LoVo (cell line): ENCODE results near the gene CARS1.

Source experiments
- DNase-seq: peaks from one replicate; pipeline ENCODE4 v3.0.0-alpha.2; 2016; ENCODE audit warnings: low spot score

The CARS1 gene

DNA sequence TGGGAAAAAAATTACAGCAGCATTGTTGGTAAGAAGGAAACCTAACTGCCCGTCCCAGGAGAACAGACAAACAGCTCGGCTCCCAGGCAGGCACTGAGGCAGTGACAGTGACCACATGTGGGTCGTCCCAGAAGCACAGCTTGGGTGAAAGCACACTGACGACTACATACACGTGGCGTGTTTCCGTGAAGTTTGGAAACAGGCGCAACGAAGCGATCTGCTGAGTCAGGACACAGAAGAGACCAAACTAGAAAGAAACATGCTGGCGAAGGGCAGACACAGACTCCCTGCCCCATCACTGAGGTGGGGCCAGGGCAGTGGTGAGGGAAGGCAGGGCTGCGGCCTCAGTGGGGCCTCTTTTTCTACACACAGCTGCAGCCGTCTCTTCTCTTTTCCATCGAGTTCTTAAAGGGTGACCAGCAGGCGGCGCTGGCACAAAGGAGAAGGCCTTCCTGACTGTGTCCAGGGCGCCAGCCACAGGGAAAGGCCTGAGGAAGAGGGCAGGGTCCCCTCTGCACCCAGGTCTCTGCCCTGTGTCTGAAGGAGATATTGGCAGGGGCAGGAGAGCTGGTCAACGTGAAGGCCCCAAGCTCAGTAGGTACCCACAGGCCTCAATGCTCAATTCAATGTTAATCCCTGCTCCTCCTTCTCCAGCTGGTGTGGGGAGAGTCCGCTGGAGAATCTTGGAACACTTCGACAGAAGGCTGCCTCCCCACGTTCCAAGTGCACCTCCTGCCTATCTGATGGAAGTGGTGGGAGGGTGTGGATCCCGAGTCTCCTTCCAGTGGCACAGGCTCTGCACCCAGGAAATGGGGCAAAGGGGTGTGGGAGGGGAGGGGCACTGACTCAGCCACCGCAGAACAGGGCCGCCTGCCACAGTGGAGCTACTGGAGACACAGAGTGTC lies 19.9 kb downstream of the CARS1 start:
- DNase-seq: peak; percentile 38

DNA sequence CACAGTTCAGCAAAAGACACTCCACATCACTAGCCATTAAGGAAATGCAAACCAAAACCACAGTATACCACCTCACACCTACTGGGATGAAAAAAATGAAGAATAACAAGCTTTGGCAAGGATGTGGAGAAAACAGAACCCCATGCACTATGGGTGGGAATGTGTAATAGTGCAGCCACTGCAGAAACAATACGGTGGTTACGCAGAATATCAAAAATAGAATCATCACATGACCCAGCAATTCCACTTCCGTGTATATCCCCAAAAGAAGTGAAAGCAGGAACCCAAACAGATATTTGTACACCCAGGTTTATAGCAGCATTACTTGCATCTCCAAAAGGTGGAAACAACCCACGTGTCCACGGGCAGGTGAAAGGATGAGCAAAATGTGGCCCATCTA lies 20.8 kb downstream of the CARS1 start:
- no peak for DNase-seq

DNA sequence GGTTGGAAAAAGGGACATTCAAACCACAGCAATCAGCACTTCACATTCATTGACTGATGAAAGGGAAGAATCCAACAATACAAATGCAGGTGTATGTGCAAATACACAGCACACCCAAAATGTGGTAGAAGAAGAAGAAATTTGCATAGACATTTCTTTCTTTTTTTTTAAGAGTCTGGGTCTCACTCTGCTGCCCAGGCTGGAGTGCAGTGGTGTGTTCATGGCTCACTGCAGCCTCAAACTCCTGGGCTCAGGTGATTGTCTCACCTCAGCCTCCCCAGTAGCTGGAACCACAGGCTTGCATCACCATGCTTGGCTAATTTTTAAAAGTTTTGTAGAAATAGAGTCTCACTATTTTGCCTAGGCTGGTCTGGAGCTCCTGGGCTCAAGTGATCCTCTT lies 21.9 kb downstream of the CARS1 start:
- no peak for DNase-seq

DNA sequence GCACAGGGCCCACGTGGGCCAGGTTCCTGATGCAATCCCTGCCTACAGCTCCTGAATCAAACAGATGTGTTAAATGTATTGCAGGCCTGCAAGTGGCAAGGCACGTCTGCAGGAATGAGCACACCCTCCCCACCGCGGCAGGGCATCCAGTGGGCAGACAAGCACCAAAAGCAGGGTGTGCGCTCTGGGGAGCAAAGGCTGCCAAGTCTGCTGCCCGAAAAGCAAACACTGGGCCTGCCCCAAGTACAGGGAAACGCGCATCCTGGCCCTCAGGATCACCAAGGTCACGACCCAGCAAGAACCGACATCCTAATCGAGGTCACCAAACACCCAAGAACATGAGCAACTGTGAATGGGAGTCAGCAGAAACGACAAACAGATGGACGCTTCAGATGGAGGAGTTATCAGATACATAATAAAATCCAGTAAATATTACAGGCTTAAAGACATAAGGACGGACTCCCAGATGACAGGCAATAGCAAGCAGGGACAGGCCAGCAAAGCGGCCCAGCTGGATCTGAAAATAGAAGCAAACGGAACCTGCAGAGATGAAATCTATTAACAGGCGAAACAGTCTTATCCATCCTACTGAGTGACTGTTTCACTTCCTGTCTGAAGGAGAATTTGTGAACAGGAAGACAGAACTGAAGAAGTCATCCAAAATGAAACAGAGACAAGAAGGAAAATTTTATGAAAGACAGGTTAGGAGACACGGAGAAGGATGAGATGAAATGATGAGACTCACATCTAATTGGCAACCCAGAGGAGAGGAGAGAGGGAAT lies 26.7 kb downstream of the CARS1 start:
- no peak for DNase-seq

DNA sequence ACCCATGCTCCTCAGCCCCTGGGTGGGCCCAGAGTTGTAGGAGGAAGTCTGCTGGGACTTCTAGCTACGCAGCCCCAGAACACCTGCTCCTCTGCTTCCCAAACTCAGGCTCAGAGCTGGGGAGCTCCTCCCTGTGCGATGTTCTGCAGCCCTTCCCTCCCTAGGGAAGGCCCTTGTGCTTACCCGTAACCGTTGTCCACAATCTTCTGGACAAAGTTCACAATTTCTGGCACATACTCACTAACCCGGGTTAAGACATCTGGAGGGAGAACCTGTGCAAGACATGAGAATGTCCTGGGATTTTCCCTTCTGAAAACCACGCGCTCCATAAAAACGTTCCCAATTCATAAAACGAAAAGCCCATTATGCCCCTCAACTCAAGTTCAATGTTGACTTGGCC lies 28.4 kb downstream of the CARS1 start:
- no peak for DNase-seq

DNA sequence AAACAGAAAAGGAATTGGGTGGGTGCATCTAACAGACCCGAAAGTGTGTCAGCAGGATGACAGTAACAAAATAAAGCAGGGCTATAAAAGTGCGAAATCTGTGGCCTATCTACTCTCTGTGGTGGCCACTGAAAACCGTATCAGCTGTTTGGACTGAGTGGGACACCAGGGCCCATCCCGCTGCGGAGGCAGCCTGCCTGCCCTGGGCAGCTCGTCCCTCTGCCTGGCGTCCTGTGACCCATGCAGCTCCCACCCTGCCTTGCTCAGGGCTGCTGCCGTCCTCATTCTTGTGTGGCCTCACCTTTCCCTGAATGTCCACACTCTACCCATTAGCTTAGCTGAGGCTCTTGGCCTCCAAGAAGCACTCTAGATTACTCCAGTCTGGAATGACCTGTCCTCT lies 30.4 kb downstream of the CARS1 start:
- no peak for DNase-seq

DNA sequence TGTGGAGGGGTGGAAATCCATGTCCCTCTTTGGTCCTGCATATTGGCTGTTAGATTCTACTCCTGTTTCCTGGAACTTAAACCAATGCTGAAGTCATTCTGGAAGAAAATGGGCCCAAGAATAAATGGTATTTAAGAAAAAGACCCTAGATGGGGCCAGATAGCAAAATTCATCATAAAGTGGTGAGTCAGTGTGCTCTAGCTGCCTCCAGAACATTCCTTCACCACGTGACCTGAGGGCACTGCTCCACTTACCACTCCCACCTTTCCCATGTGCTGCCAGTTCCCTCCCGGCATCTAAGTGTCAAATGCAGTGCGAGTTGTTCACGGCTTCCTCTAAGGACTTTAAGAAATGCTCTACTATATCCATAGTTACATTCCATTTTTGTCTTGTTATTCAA lies 34.2 kb downstream of the CARS1 start:
- DNase-seq: no peak

DNA sequence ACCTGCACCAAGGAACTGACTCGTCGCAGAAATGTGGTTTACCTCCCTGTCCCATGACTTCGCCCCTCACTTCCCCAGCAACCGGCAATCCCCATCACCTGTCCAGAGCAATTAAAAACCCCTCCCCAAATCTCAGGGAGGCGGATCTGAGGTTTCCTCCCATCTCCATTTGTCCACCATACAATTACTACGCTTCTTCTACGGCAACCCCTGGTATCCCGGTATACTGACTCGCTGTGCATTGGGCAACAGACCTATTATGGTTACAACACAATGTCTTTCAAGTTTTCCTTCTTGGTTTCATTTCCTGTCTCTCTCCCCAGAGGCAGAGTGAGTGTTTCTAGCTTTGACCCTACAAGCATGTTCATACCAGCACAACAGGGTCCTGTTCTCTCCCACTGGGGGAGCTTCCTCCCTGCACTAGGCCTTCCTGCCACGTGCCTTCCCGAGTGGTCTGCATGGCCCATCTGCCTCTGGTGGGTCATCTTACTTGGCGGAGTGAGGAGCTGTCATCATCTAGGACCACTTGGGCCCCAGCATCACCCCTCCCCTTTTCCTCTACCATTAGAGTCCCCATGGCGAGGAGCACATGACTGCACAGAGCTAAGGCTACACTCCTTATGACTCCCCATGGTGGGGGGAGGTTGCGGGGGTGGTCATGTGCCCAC lies 34.8 kb downstream of the CARS1 start:
- DNase-seq: no peak

DNA sequence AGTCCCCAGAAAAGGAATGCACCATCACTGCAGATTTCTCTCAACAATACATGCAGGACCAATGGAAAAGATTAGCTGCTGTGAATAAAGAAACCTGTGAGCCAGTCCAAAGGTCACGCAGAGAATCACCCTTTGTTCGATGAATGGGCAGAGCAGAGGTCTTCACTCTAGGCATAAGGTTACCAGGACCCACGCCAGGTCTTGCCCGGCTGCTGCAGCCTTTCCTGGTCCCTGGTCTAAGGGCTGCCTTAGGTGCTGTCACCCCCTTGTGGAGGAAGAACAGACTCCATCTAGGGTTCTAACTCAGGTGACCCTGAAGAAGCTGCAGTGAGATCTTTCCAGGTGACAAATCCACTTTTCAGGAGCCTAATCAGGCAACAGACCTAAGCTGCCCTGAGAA lies 36.1 kb downstream of the CARS1 start:
- no peak for DNase-seq

DNA sequence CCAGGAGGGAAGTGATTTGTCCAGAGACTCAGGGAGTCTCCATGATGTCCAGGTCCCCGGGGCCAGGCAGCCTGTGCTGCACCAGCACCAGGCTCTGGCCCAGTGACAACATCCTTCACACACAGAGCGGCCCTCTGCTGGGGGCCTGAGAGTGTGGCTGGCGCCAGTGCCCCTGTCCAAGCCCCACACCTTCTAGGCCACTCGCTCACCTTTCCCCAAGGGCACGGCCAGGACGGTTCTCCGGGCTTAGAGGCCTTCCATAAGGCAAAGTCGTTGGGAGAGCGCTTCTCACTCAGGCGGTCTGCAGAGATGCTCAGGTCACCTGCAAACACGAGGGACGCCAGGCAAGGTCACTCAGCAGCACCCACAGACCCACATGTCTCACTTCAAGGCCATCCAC lies 37.2 kb downstream of the CARS1 start:
- no peak for DNase-seq

DNA sequence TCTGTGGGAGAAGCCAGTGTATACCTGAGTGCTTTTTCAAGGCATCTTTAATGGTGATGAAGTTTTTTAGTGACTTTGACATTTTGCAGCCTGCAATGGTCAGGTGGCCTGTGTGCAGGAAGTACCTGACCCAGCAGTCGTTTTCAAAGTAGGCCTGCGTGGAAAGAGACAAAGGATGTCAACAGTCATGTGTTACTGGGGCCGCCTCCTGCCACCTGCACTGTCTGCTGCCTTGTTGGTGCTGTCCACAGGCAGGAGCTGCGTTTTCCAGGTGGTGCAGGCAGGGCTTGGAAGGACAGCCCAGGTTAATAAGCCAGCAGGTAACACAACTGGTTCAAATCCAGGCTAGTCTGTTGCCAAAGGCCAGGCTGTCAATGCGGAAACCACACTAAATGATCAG lies 38.6 kb downstream of the CARS1 start:
- no peak for DNase-seq

DNA sequence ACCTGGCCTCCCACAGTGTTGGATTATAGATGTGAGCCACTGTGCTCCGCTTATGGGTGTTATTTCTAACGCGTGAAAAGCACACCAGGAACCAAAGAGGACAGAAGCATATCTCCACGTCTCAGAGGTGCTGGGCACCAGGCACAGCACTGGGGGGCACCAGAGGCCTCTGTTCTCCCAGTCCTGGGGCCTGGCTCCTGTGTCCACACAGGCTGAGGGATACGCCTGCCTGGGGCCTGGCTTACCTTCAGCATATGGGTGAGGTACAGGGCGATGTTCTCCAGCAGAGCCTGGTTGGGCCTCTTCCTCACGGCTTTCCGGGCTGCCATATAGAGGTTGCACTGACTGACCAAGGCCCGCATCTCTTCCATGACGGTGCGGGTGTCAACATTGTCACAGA lies 40.4 kb downstream of the CARS1 start:
- no peak for DNase-seq

DNA sequence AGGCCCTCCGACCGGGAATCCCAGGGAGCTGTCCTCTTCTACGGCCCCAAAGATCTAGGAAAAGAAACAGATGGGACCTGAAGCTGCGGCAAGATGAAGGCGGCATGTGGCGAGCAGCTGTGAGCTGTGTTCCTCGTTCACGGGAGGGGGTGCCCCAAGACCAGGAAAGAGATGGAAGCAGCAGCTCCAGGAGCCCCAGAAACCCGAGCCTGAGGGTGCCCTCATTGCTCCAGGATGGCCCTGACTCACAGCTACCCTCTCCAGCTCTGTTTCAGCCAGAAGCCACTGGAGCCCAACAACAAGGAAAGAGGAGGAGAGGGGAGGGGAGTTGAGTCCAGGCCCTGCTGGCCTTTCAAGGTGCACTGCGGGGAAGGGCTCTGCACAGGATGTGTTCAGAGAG lies 41.4 kb downstream of the CARS1 start:
- DNase-seq: no peak

DNA sequence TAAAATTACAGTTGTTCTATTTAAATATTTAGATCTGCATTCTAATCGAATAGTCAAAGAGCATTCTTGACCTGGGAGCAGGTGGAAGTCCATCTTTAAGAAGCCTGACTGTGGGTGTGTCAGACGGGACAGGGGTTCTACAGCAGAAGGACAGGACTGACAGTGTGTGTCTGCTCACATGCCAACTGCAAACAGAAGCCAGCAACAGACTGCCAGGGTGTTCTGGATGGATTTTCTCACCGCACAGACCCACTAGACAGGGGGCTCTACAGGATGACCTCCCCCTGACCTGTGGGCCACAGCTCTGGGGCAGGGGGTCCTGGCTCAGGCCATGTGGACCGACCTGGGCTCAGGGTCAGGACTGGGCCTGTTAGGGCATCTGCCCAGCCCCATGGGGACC lies 42.3 kb downstream of the CARS1 start:
- DNase-seq: no peak

DNA sequence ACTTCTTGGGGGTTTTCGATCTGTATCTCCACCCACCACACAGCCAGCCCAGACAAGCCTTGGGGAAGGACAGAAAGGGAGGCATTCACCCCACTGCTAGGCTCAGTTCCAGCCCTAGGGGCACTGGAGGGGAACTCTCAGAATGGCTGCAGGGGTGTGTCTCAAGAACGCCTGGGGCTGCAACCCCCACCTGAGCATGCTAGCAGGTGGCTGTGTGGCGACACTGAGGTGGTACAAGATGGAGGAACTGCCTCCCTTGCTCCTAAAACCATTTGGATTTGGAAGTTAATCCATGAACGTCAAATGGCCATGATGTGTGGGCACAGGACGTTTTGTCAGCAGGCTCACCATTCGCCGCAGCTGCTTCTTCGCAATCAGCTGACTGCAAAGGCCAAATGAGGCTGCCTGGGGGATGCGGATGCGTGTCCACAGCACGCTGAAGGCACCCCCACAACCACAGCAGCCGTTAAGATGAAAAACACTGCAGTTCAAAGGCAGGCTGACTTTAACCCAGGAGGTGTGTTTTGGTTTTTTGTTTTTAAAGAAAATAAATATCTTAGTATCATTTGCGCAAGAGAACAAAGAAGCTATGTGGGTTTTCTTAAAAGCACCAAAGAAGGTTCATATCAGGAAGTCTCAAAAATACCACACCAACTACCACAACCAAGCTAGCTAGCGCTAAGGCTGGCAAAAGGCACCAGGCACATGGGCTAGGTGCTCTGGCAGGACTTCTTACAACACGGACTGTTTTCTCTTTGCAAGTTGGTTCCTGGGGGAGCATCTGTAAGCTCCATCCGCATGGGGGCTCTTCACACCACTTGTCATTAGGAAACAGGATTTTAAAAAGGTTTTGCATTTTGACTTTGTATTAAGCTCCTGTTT lies 42.9 kb downstream of the CARS1 start:
- no peak for DNase-seq

DNA sequence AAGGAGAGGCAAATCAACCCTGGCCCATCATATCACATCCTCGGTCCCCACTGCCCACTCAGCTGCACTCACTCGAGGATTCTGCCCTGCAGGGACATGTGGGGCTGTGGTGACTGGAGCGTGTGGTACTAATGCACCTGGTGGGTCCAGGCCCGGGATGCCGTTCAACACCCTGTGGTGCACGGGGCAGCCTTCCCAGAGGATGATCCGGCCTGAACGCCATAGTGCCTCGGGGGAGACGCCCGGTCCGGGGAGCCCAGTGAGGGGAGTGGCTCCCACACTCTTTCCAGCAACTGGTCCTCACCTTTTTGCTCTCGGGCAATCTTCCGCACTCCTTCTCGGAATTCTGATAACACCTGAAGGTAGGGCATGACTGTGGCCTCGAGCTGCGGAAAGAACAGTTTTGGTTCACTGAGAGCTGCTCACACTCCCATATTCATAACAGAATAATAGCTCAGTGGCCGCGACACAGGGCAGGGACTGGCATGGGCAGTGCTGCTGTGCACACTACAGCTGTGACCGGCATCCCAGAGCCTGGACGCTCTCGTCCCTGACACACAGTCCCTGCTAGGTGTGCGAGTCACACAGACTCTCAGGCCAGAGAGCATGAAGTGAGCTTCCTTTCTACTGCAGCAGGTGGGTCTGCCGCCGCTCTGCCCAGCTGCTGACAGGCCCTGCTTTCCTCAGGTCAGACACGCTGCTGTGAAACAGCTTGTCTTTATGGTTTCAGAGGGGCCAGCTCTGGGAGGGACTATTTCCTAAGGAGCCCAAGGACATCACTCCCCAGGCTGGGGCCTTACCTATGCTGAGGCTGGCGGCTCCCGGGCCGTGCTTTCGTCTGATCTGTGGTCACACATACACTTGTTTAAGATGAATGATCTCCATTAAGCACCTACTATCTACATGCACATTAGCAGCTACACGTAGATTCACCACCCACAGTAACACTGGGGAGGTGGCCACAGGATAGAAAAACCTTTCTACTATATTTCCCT lies 45.0 kb downstream of the CARS1 start:
- DNase-seq: no peak

DNA sequence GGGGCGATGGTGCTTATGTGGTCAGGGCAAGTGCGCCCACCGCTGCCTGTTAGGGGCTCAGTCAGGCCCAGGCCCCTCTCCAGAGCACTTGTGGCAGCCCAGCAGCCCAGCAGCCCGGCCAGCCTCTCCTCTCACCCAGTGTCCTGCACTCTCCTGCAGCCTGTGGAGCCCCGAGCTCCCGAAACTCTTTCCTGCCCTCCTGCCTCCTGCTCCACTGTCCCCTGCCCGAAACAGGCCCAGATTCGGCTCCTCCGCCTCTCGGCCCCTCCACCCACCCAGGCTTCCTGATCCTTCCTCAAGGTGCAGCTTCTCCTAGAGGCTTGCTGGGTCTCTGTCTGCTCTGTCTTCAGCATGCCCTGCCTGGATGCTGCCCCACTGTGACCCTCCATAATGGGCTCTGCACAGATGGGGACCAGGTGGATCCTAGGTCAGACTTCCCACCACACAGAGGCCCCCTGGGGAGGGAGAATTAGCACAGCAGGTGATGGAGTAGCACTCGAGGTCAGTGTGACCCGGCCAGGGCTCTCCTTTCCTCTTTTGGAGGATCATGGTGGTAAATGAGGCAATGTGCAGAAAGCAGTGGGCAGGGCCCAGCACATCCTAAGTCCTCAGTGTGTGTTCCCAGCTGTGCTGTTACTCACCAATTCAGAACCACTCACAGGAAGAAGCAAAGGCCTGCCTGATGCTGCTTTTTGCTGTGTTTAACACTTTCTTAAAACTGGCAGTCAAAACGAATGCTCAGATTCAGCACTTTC lies 46.5 kb downstream of the CARS1 start:
- no peak for DNase-seq

DNA sequence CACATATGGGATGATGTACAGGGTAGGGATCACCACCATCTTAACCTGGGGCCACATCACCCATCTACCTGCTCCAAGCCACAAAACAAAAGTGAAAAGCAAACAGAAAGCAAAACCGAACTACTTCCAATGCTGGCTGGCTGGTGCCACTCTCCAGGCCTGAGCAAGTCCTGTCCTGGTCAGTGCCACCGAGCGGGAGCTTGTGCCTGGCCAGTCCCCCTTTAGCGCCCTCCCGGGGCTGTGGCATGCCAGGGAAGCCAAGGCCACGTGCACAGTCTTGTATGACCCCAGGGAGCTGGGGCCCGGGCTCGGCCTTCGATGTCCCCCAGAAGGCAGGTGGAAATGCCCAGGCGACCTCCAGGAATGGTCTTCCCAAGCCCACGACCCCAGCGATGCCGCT lies 47.2 kb downstream of the CARS1 start:
- DNase-seq: no peak

DNA sequence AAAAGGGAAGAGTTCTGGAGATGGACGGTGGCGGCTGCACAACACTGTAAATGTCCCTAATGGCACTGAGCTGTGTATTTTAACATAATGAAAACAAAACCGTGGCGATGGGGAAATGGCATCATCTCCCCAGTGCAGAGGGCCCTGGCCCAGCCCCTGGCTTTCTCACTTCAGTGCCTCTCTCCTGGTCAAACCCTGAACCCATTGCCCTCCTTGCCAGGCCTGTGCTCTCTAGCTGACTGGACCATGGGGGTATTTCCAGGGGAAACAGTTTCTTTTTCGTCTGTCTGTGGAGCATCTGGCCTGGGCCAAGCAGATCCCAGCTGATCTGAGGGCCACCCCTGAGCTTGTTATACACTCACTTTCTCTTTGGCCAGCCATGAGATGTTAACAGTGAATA lies 47.7 kb downstream of the CARS1 start:
- no peak for DNase-seq
